ENCODE results near the gene COL1A1.

DNA sequence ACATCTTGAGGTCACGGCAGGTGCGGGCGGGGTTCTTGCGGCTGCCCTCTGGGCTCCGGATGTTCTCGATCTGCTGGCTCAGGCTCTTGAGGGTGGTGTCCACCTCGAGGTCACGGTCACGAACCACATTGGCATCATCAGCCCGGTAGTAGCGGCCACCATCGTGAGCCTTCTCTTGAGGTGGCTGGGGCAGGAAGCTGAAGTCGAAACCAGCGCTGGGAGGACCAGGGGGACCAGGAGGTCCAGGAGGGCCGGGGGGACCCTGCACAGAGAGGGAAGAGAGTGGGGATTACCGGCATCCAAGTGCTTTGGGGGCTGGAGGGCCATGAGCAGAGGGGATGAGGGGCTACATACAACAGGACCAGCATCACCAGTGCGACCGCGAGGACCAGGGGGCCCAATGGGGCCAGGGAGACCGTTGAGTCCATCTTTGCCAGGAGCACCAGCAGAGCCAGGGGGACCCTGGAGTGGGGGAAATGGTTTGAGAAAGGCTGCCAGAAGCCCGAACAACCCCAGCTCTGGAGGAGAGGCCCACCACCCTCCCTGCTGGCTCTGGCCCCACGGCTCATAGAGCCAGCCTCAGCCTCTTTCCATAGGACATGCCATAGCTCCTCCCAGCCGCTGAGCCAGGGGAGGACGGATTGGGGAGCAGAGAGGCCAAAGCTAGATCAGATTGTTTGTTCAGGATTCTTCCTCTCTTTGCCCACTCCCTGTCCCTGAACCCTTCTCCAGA lies 14.6 kb downstream of the COL1A1 start:
- no peak for TF ChIP-seq CTCF (IDR thresholded peaks at IDR 0.05; ENCODE audit: low read length)
- no peak for TF ChIP-seq EZH2 (IDR thresholded peaks at IDR 0.05; ENCODE audit: borderline replicate concordance, low read length)

Measured in OCI-LY1 (cell line).